ENCODE data around the gene GOSR2.

DNA sequence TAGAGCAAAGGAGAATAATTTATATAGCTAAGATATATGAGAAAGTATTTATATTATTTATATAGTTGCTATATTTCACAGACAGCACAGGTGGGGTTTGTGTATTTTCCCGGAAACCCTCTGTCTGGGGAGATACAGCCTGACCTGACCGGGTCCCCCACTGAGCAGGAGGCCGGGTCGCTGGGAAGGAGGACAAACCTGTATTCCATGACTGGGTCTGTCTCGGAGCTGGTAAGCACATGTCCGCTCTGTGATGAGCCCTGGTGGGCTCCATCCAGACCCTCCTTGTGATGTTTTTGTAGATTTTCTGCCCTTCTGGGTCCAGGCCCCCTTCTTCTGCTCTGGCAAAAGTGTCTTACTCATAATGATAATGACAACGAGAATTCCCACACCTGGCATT lies 43.9 kb upstream of the GOSR2 start:
- TF ChIP-seq, protein P1, sequence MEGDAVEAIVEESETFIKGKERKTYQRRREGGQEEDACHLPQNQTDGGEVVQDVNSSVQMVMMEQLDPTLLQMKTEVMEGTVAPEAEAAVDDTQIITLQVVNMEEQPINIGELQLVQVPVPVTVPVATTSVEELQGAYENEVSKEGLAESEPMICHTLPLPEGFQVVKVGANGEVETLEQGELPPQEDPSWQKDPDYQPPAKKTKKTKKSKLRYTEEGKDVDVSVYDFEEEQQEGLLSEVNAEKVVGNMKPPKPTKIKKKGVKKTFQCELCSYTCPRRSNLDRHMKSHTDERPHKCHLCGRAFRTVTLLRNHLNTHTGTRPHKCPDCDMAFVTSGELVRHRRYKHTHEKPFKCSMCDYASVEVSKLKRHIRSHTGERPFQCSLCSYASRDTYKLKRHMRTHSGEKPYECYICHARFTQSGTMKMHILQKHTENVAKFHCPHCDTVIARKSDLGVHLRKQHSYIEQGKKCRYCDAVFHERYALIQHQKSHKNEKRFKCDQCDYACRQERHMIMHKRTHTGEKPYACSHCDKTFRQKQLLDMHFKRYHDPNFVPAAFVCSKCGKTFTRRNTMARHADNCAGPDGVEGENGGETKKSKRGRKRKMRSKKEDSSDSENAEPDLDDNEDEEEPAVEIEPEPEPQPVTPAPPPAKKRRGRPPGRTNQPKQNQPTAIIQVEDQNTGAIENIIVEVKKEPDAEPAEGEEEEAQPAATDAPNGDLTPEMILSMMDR (conservative IDR thresholded peaks at IDR 0.05 in 1 of 2, IDR thresholded peaks at IDR 0.05 in 1 of 2; ENCODE audit: extremely low read depth in 1 of 2, insufficient read depth in 1 of 2, low read depth in 1 of 2, low read length in 2 of 2), result no peak
- no peak for TF ChIP-seq EZH2 (IDR thresholded peaks at IDR 0.05; ENCODE audit: borderline replicate concordance, low read length)

Data from mammary epithelial cell (primary cell).